SJCRH30 (cell line): ENCODE data around the gene LRRK1. TPM values are rescaled to one million over a fixed set of nuclear protein-coding genes. Genes with fewer than 3 reads are reported as not detected.

ENCODE experiments used
- DNase-seq, 2 experiments: peaks; one replicate each; pipeline ENCODE4 v3.0.0-alpha.2; 2015 to 2020
- H3K27ac ChIP-seq: fragments of 250-450 bp; sonication (Bioruptor Pico); 2 replicates; pipeline ENCODE4 v1.5.1; 2020; ENCODE audit warnings: mild to moderate bottlenecking, moderate library complexity
- H3K27me3 ChIP-seq: fragments of 250-450 bp; sonication (Bioruptor Pico); 2 replicates; pipeline ENCODE4 v1.5.1; 2020; ENCODE audit warnings: mild to moderate bottlenecking, moderate library complexity
- H3K36me3 ChIP-seq: fragments of 250-450 bp; sonication (Bioruptor Pico); 2 replicates; pipeline ENCODE4 v1.5.1; 2020; ENCODE audit warnings: mild to moderate bottlenecking, moderate library complexity
- H3K4me1 ChIP-seq: fragments of 250-450 bp; sonication (Bioruptor Pico); 2 replicates; pipeline ENCODE4 v1.5.1; 2020; ENCODE audit warnings: mild to moderate bottlenecking, moderate library complexity
- H3K4me3 ChIP-seq: fragments of 250-450 bp; sonication (Bioruptor Pico); 2 replicates; pipeline ENCODE4 v1.5.1; 2020; ENCODE audit warnings: mild to moderate bottlenecking, moderate library complexity
- H3K9me3 ChIP-seq: fragments of 250-450 bp; sonication (Bioruptor Pico); replicated peaks from 2 replicates; pipeline ENCODE4 v1.5.1; 2020; ENCODE audit warnings: mild to moderate bottlenecking, moderate library complexity
- total RNA-seq: library from RNA; depleted of rRNA; stranded (reverse); fragments of >200 nt; shearing (Covaris generic); gene quantifications from 2 replicates; pipeline ENCODE4 v1.2.3, GENCODE V29; 2014

The LRRK1 gene
- total RNA-seq, 1 experiment from 2014 or later: 5.8 TPM

GRCh38 chr15:100949691-100950090 is 30.5 kb downstream of the LRRK1 start:
- Histone ChIP-seq H3K27me3 (no peaks in the 10 kb centered on the region), H3K27ac (no peak overlapping the region), H3K4me1 (no peaks in the 10 kb centered on the region; the same call in 1 of the 2 replicates), H3K36me3 (peaks cover 3% of the 10 kb centered on the region; the same call in 1 of the 2 replicates), H3K4me3 (no peak overlapping the region), H3K9me3 (no peaks in the 10 kb centered on the region)
- DNase-seq: no peak

- Histone ChIP-seq H3K4me1 (no peaks in the 10 kb centered on the region; the same call in 1 of the 2 replicates), H3K36me3 (peaks cover 3% of the 10 kb centered on the region; the same call in 1 of the 2 replicates), H3K27me3 (no peaks in the 10 kb centered on the region), H3K4me3 (no peak overlapping the region), H3K9me3 (no peaks in the 10 kb centered on the region; the same call in 1 of the 2 replicates), H3K27ac (no peak overlapping the region)
- DNase-seq: no peak
Observed at GRCh38 chr15:100951965-100952364, 32.8 kb downstream of the LRRK1 start.

GRCh38 chr15:100952566-100952965 is 33.4 kb downstream of the LRRK1 start:
- Histone ChIP-seq H3K27me3 (no peaks in the 10 kb centered on the region), H3K27ac (no peak overlapping the region), H3K4me1 (no peaks in the 10 kb centered on the region; the same call in 1 of the 2 replicates), H3K9me3 (no peaks in the 10 kb centered on the region; the same call in 1 of the 2 replicates), H3K36me3 (peaks cover 3% of the 10 kb centered on the region; the same call in 1 of the 2 replicates), H3K4me3 (no peak overlapping the region)
- DNase-seq: no peak

GRCh38 chr15:100958326-100959065 is 39.3 kb downstream of the LRRK1 start:
- no peak for DNase-seq
- Histone ChIP-seq H3K36me3 (no peaks in the 10 kb centered on the region), H3K27ac (no peak overlapping the region), H3K27me3 (no peaks in the 10 kb centered on the region), H3K9me3 (no peaks in the 10 kb centered on the region; the same call in 1 of the 2 replicates), H3K4me1 (no peaks in the 10 kb centered on the region), H3K4me3 (no peak overlapping the region)

GRCh38 chr15:100959066-100960050 is 40.2 kb downstream of the LRRK1 start:
- Histone ChIP-seq H3K27ac (no peak overlapping the region), H3K36me3 (no peaks in the 10 kb centered on the region), H3K27me3 (no peaks in the 10 kb centered on the region), H3K4me1 (no peaks in the 10 kb centered on the region), H3K4me3 (no peak overlapping the region), H3K9me3 (no peaks in the 10 kb centered on the region; the same call in 1 of the 2 replicates)
- DNase-seq: no peak

- DNase-seq: no peak
- Histone ChIP-seq H3K4me3 (no peak overlapping the region), H3K27me3 (no peaks in the 10 kb centered on the region), H3K4me1 (no peaks in the 10 kb centered on the region), H3K27ac (no peak overlapping the region), H3K9me3 (no peaks in the 10 kb centered on the region), H3K36me3 (peaks cover 3% of the 10 kb centered on the region; the same call in 1 of the 2 replicates)
Observed at GRCh38 chr15:100966997-100967396, 47.8 kb downstream of the LRRK1 start.

GRCh38 chr15:100968050-100968966 is 49.2 kb downstream of the LRRK1 start:
- Histone ChIP-seq H3K4me3 (no peak overlapping the region), H3K4me1 (no peaks in the 10 kb centered on the region), H3K9me3 (no peaks in the 10 kb centered on the region; the same call in 1 of the 2 replicates), H3K36me3 (peaks cover 3% of the 10 kb centered on the region; the same call in 1 of the 2 replicates), H3K27ac (no peak overlapping the region), H3K27me3 (no peaks in the 10 kb centered on the region)
- DNase-seq: no peak

GRCh38 chr15:100972975-100973350 is 53.8 kb downstream of the LRRK1 start:
- Histone ChIP-seq H3K27ac (no peak overlapping the region), H3K9me3 (no peaks in the 10 kb centered on the region; the same call in 1 of the 2 replicates), H3K36me3 (no peaks in the 10 kb centered on the region), H3K4me3 (no peak overlapping the region), H3K27me3 (no peaks in the 10 kb centered on the region), H3K4me1 (peaks cover 7% of the 10 kb centered on the region; the same call in 1 of the 2 replicates)
- no peak for DNase-seq

GRCh38 chr15:100973351-100974111 is 54.4 kb downstream of the LRRK1 start:
- H3K4me3 ChIP-seq: no peak overlapping the region
- no peak for DNase-seq
- H3K4me1 ChIP-seq: peaks cover 7% of the 10 kb centered on the region; the same call in 1 of the 2 replicates
- no peaks in the 10 kb centered on the region; the same call in 1 of the 2 replicates for H3K9me3 ChIP-seq
- no peak overlapping the region for H3K27ac ChIP-seq
- H3K36me3 ChIP-seq: no peaks in the 10 kb centered on the region
- H3K27me3 ChIP-seq: no peaks in the 10 kb centered on the region

- H3K36me3 ChIP-seq: no peaks in the 10 kb centered on the region
- H3K27me3 ChIP-seq: no peaks in the 10 kb centered on the region
- no peak for DNase-seq
- H3K4me1 ChIP-seq: peaks cover 7% of the 10 kb centered on the region; the same call in 1 of the 2 replicates
- H3K9me3 ChIP-seq: peaks cover 3% of the 10 kb centered on the region; the same call in 1 of the 2 replicates
- no peak overlapping the region for H3K4me3 ChIP-seq
- no peak overlapping the region for H3K27ac ChIP-seq
Observed at GRCh38 chr15:100975043-100975442, 55.9 kb downstream of the LRRK1 start.

- Histone ChIP-seq H3K4me1 (peaks cover 19% of the 10 kb centered on the region), H3K27ac (no peak overlapping the region), H3K9me3 (0 out of 2 replicates have a peak, but pooled peaks cover 3% of the 10 kb centered on the region), H3K36me3 (no peaks in the 10 kb centered on the region), H3K4me3 (no peak overlapping the region), H3K27me3 (no peaks in the 10 kb centered on the region)
- no peak for DNase-seq
Observed at GRCh38 chr15:100980410-100981046, 61.4 kb downstream of the LRRK1 start.

- Histone ChIP-seq H3K4me3 (no peak overlapping the region), H3K27me3 (no peaks in the 10 kb centered on the region), H3K27ac (peak overlapping the region; percentile 15; the same call in 1 of the 2 replicates), H3K9me3 (0 out of 2 replicates have a peak, but pooled peaks cover 3% of the 10 kb centered on the region), H3K36me3 (no peaks in the 10 kb centered on the region), H3K4me1 (peaks cover 19% of the 10 kb centered on the region)
- DNase-seq: peak; percentile 61 to 77
Observed at GRCh38 chr15:100981086-100981485, 61.9 kb downstream of the LRRK1 start.

- no peak overlapping the region for H3K4me3 ChIP-seq
- peaks cover 3% of the 10 kb centered on the region; the same call in 1 of the 2 replicates for H3K9me3 ChIP-seq
- no peaks in the 10 kb centered on the region for H3K27me3 ChIP-seq
- 0 out of 2 replicates have a peak, but pooled peaks cover 1% of the 10 kb centered on the region for H3K36me3 ChIP-seq
- H3K4me1 ChIP-seq: peaks cover 17% of the 10 kb centered on the region
- DNase-seq: no peak
- H3K27ac ChIP-seq: no peak overlapping the region
Observed at GRCh38 chr15:100983221-100983620, 64.1 kb downstream of the LRRK1 start.
